Common myeloid progenitor, CD34-positive (primary cell): ENCODE results near the gene GLYR1.

Experiments used
- CTCF ChIA-PET: fragments of 350-600 bp; sonication (Branson Sonifier 250); formaldehyde crosslinking; loops from one replicate; lab custom pipeline; 2021; ENCODE audit warnings: antibody characterized with exemption; lab: Charles Lee
- POLR2A ChIA-PET: fragments of 350-600 bp; sonication (Branson Sonifier 250); formaldehyde crosslinking; loops from one replicate; lab custom pipeline; 2021; ENCODE audit warnings: antibody characterized with exemption; lab: Charles Lee
- DNase-seq, 3 donors: peaks; one replicate each; pipeline versions ENCODE4 v3.0.0 to v3.0.0-alpha.2; 2013
- H3K27ac ChIP-seq, 2 experiments: 1 replicate in 1 of 2; 2 replicates in 1 of 2; pipeline ENCODE4 v1.7.0; 2013; ENCODE audit warnings: inconsistent platforms in 2 of 2, low read length in 2 of 2, mild to moderate bottlenecking in 2 of 2, low read depth in 1 of 2, moderate library complexity in 1 of 2; ENCODE audit not compliant: severe bottlenecking in 2 of 2, insufficient read depth in 1 of 2, poor library complexity in 1 of 2
- H3K27me3 ChIP-seq, 5 experiments: replicated peaks in 2 of 5; 1 replicate in 3 of 5; 2 replicates in 2 of 5; pipeline versions ENCODE4 v1.6.1 to v1.7.0; 2013; ENCODE audit warnings: low read length in 4 of 5, mild to moderate bottlenecking in 2 of 5, moderate library complexity in 2 of 5, inconsistent platforms in 1 of 5; ENCODE audit not compliant: insufficient read depth in 5 of 5, control insufficient read depth in 4 of 5
- H3K36me3 ChIP-seq, 4 experiments: 1 replicate in 2 of 4; 2 replicates in 2 of 4; pipeline versions ENCODE4 v1.6.1 to v1.7.0; 2013; ENCODE audit warnings: low read length in 3 of 4, control low read depth in 1 of 4, mild to moderate bottlenecking in 1 of 4; ENCODE audit not compliant: control insufficient read depth in 4 of 4, insufficient read depth in 4 of 4
- H3K4me1 ChIP-seq, 4 experiments: 1 replicate in 3 of 4; 2 replicates in 1 of 4; pipeline versions ENCODE4 v1.6.1 to v1.7.1; 2013; ENCODE audit warnings: low read length in 3 of 4, mild to moderate bottlenecking in 3 of 4, control low read depth in 1 of 4, inconsistent platforms in 1 of 4, moderate library complexity in 1 of 4; ENCODE audit not compliant: control insufficient read depth in 4 of 4, insufficient read depth in 4 of 4; ENCODE audit errors: control extremely low read depth in 1 of 4
- H3K4me3 ChIP-seq, 7 experiments: 1 replicate in 4 of 7; 2 replicates in 3 of 7; pipeline versions ENCODE4 v1.5.1 to v1.7.0; 2013; ENCODE audit warnings: mild to moderate bottlenecking in 7 of 7, low read length in 6 of 7, moderate library complexity in 6 of 7, inconsistent platforms in 2 of 7, low read depth in 2 of 7, control low read depth in 1 of 7; ENCODE audit not compliant: insufficient read depth in 4 of 7, control insufficient read depth in 1 of 7; ENCODE audit errors: extremely low read depth in 1 of 7
- H3K9me3 ChIP-seq, 5 experiments: 1 replicate in 4 of 5; 2 replicates in 1 of 5; pipeline versions ENCODE4 v1.6.1 to v1.7.1; 2013; ENCODE audit warnings: low read length in 4 of 5, mild to moderate bottlenecking in 2 of 5, inconsistent platforms in 1 of 5, low read depth in 1 of 5, moderate library complexity in 1 of 5; ENCODE audit not compliant: control insufficient read depth in 4 of 5, insufficient read depth in 2 of 5; ENCODE audit errors: control extremely low read depth in 1 of 5
- WGBS: methylation state at CpG from one replicate; pipeline ENCODE4 v1.1.5; 2013; ENCODE audit not compliant: insufficient coverage; 5-methylcytosine and 5-hydroxymethylcytosine counted together

GLYR1 gene

GRCh38 chr16:4783251-4783950 lies 63.7 kb downstream of the GLYR1 start:
- ChIA-PET POLR2A (no interaction called here), CTCF (interaction anchor here (0.6 kb wide), 1 partner anchor 9 kb away, joined by 3 read pairs; no protein-coding TSS in a partner anchor)
- no peaks in the 10 kb centered on the region for H3K27me3 ChIP-seq
- H3K4me3 ChIP-seq, result no peak overlapping the region
- no peak overlapping the region for H3K27ac ChIP-seq
- no peaks in the 10 kb centered on the region for H3K36me3 ChIP-seq
- H3K9me3 ChIP-seq, result no peaks in the 10 kb centered on the region
- no peak for DNase-seq
- H3K4me1 ChIP-seq, result no peaks in the 10 kb centered on the region
- WGBS, result 96% methylated on average over 10 of the region's 25 CpGs

- WGBS, result 97% methylated on average over 3 of the region's 4 CpGs
- Histone ChIP-seq H3K36me3 (no peaks in the 10 kb centered on the region), H3K4me3 (no peak overlapping the region), H3K9me3 (no peaks in the 10 kb centered on the region), H3K27me3 (no peaks in the 10 kb centered on the region), H3K27ac (no peak overlapping the region), H3K4me1 (no peaks in the 10 kb centered on the region)
- POLR2A ChIA-PET, result no interaction called here
- DNase-seq, result no peak
- CTCF ChIA-PET, result no interaction called here
Observed at GRCh38 chr16:4780235-4780634, 66.9 kb downstream of the GLYR1 start.

DNA sequence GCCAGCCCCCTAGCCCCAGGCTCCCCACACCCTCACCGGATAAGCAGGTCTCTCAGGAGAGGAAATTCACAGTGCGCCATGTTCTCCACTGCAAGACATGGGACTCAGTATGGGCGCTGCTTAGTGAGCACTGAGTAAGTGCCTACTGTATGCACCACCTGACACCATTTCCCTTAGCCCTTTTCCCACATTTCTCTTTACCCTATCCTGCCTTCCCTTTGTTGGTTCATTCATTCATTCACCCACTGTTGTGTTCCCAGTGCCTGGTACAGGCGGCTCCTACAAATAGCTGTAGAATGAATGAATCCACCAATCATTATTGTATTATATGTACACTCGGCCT lies 69.1 kb downstream of the GLYR1 start:
- H3K27ac ChIP-seq, result no peak overlapping the region
- 100% methylated on average over 3 of the region's 5 CpGs for WGBS
- no peak overlapping the region for H3K4me3 ChIP-seq
- H3K4me1 ChIP-seq, result no peaks in the 10 kb centered on the region
- POLR2A ChIA-PET, result no interaction called here
- DNase-seq, result no peak
- no peaks in the 10 kb centered on the region for H3K27me3 ChIP-seq
- CTCF ChIA-PET, result no interaction called here
- H3K9me3 ChIP-seq, result no peaks in the 10 kb centered on the region
- H3K36me3 ChIP-seq, result no peaks in the 10 kb centered on the region

DNA sequence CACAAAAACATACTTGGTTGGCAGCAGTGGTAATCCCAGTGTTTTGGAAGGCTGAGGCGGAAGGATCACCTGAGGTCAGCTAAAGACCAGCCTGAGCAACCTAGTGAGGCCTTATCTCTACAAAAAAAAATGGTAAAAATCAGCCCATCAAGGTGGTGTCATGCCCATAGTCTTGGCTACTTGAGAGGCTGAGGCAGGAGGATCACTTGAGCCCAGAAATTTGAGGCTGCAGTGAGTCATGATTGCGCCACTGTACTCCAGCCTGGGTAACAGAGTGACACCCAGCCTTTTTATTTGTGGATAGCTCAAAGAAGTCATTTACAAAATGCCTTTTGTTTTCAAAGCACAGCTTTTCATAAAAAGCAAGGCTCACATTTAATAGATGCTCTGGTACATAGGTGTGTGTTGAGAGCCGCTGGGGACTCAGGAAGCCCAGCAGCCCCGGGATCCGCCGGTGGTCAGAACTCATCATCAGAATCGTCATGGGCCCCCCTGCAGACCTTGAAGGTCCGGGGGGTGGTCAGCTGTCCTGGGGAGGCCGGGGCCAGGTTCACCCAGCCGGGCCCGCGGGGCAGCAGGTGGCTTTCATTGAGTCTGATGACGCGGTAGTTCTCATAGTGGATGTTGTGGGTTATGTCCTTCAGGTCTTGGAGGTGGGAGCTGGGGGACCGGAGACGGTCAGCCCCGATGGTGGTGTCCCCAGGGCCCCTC lies 69.6 kb downstream of the GLYR1 start:
- H3K4me1 ChIP-seq, result no peaks in the 10 kb centered on the region
- POLR2A ChIA-PET, result no interaction called here
- H3K27me3 ChIP-seq, result no peaks in the 10 kb centered on the region
- H3K4me3 ChIP-seq, result no peak overlapping the region
- H3K27ac ChIP-seq, result no peak overlapping the region
- 95% methylated on average over 14 of the region's 17 CpGs for WGBS
- no peaks in the 10 kb centered on the region for H3K9me3 ChIP-seq
- H3K36me3 ChIP-seq, result no peaks in the 10 kb centered on the region
- no peak for DNase-seq
- CTCF ChIA-PET, result no interaction called here

DNA sequence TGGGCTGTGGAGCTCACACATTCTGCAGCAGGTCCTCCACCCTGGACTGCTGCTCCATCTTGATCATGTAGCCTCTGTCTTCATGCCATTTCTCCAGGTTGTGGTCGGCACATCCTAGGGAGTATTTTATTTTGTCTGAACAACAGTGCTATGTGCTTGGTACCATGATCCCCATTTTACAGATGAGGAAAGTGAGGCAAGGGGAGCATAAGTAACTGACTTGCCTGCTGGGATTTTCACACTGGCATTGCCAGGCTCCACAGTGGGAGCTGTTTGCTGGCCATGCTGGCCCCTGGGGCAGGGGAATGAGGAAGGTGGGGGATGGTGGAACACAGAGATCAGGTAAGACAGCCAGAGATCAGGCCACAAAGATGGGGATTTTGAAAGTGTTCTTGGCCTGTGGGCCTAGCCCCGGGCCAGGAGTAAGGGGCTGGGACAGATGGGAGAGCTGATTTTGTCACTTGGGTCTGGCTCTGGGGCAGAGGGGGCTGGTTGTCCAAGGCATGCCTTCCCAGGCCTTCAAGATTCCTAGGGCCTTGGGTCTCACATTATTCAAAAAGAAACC lies 70.9 kb downstream of the GLYR1 start:
- Histone ChIP-seq H3K4me3 (no peak overlapping the region), H3K27me3 (no peaks in the 10 kb centered on the region), H3K9me3 (no peaks in the 10 kb centered on the region), H3K27ac (no peak overlapping the region), H3K4me1 (no peaks in the 10 kb centered on the region), H3K36me3 (no peaks in the 10 kb centered on the region)
- DNase-seq, result no peak
- ChIA-PET CTCF (no interaction called here), POLR2A (no interaction called here)
- 94% methylated on average over 2 of the region's 2 CpGs for WGBS

DNA sequence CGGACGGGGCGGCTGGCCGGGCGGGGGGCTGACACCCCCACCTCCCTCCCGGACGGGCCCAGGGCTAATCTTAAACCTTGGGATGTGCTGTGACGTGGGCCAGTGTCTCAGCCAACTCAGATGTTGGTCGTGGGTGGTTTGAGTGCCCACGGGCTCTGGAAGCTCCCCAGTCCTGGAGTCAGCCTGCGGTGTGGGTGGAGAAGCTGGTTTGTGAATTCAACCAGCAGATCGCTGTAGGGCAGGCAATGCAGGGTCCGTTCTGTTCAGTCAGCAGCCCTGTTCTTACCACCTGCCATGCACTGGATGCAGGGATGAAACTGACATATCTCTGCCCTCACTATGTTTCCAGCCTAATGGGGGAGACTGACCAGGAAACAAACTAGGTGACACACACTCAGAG lies 72.1 kb downstream of the GLYR1 start:
- Histone ChIP-seq H3K4me1 (no peaks in the 10 kb centered on the region), H3K36me3 (no peaks in the 10 kb centered on the region), H3K9me3 (no peaks in the 10 kb centered on the region), H3K27me3 (no peaks in the 10 kb centered on the region), H3K27ac (no peak overlapping the region), H3K4me3 (no peak overlapping the region)
- ChIA-PET POLR2A (no interaction called here), CTCF (no interaction called here)
- 94% methylated on average over 12 of the region's 13 CpGs for WGBS
- DNase-seq, result no peak

DNA sequence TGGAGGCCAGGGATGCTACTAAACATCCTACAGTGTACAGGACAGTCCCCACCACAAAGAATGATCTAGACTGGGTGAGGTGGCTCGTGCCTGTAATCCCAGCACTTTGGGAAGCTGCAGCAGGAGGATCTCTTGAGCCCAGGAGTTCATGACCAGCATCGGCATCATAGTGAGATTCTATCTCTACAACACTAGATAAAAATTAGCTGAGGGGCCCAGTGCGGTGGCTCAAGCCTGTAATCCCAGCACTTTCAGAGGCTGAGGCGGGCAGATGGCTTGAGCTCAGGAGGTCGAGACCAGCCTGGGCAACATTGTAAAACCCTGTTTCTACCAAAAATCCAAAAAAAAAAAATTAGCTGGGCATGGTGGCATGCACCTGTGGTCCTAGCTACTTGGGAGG lies 74.7 kb downstream of the GLYR1 start:
- 100% methylated on average over 3 of the region's 5 CpGs for WGBS

More for the DNA sequence above, 74.7 kb downstream of the GLYR1 start:
- Histone ChIP-seq H3K27ac (no peak overlapping the region), H3K4me1 (peaks cover 2 to 16% (median 11%) of the 10 kb centered on the region in 4 experiments), H3K4me3 (no peak overlapping the region), H3K27me3 (no peaks in the 10 kb centered on the region), H3K36me3 (no peaks in the 10 kb centered on the region), H3K9me3 (no peaks in the 10 kb centered on the region)
- no peak for DNase-seq
- ChIA-PET POLR2A (no interaction called here), CTCF (no interaction called here)
